Brain microvascular endothelial cell (primary cell): ENCODE results near the gene ACER3.

Source experiments
- DNase-seq: peaks from one replicate; pipeline ENCODE4 v3.0.0-alpha.2; 2020
- H3K27ac ChIP-seq: fragments of 250-450 bp; sonication (Bioruptor Pico); 2 replicates; pipeline ENCODE4 v1.5.1; 2020; ENCODE audit warnings: mild to moderate bottlenecking, moderate library complexity
- H3K27me3 ChIP-seq: fragments of 250-450 bp; sonication (Bioruptor Pico); replicated peaks from 2 replicates; pipeline ENCODE4 v1.5.1; 2020; ENCODE audit warnings: mild to moderate bottlenecking
- H3K36me3 ChIP-seq: fragments of 250-450 bp; sonication (Bioruptor Pico); replicated peaks from 2 replicates; pipeline ENCODE4 v1.5.1; 2020; ENCODE audit warnings: mild to moderate bottlenecking
- H3K4me3 ChIP-seq: 2 replicates; pipeline ENCODE4 v1.5.1; 2011; ENCODE audit warnings: low read depth, mild to moderate bottlenecking, control low read depth, low read length, moderate library complexity
- CTCF ChIP-seq: IDR thresholded peaks from 2 replicates; pipeline ENCODE4 v1.5.1; 2011; ENCODE audit warnings: low read depth, mild to moderate bottlenecking, moderate library complexity, low read length, control low read depth, inconsistent platforms; ENCODE audit errors: missing control alignments
- in situ Hi-C: cut with HindIII; loops from 2 replicates; pipeline ENCODE4 v1.10.0; 2017; ENCODE audit warnings: low sequenced_read_pairs, low pct_ligation_motif_present

ACER3 gene

DNA sequence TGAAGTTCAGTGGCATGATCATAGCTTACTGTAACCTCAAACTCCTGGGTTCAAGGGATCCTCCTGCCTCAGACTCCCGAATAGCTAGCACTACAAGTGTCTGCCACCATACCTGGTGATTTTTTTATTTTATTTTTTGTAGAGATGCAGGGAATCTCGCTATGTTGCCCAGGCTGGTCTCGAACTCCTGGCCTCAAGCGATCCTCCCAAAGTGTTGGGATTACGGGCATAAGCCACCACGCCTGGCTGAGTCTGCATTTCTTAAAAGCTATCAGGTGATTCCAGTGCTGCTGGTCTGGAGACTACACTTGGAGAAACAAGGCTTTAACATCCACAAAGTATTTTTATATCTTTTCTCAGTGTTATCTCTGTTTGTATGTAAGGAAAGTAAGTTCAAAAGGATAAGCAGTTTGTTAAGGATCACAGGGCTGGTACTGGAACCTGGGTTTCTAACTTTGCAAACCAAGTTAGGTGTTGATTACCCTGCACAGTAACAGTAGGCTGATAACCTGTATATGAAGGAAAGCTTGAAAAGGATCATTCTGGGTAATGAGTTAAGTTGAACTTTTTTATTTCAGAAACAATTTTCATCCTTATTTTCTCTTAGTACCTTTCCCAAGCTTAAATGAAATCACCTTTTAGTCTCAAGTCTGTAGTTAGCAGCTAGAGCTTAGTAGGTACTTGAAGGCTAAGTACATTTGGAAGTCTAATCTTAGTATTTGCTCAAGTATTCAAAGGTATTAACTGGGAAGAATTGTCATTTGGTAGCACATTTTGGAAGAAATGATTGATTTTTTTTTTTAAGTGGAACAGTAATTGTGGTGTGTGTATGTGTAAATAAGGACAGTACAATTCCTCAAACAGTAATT lies 12.5 kb downstream of the ACER3 start:
- no peak overlapping the region for H3K27ac ChIP-seq
- in situ Hi-C loops: no loop called here
- no peaks in the 10 kb centered on the region for H3K36me3 ChIP-seq
- no peak for DNase-seq
- no peak overlapping the region for H3K4me3 ChIP-seq
- TF ChIP-seq CTCF: no peak
- H3K27me3 ChIP-seq: no peaks in the 10 kb centered on the region

DNA sequence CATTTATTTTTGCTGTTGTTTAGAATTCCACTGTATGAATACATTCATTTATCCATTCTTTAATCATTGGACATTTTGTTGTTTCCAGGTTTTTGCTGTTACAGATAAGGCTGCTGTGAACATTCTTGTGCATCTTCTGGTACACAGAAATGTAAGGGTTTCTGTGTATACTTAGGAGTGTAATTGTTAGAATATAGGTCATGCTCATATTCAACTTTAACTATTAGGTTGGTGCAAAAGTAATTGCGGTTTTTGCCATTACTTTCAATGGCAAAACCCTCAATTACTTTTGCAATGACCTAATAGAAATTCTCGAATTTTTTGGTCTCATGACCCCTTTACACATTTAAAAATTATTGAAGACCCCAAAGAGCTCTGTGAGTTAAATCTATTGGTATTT lies 17.3 kb downstream of the ACER3 start:
- no peaks in the 10 kb centered on the region for H3K27me3 ChIP-seq
- no peak overlapping the region for H3K4me3 ChIP-seq
- no peak overlapping the region for H3K27ac ChIP-seq
- DNase-seq: no peak
- no peaks in the 10 kb centered on the region for H3K36me3 ChIP-seq
- TF ChIP-seq CTCF: no peak
- in situ Hi-C loops: no loop called here

GRCh38 chr11:76880314-76880713 lies 19.6 kb downstream of the ACER3 start:
- peak; percentile 58 for TF ChIP-seq CTCF
- DNase-seq: peak; percentile 31
- Histone ChIP-seq H3K36me3 (no peaks in the 10 kb centered on the region), H3K27me3 (no peaks in the 10 kb centered on the region), H3K4me3 (no peak overlapping the region), H3K27ac (no peak overlapping the region)
- in situ Hi-C loops: no loop called here

DNA sequence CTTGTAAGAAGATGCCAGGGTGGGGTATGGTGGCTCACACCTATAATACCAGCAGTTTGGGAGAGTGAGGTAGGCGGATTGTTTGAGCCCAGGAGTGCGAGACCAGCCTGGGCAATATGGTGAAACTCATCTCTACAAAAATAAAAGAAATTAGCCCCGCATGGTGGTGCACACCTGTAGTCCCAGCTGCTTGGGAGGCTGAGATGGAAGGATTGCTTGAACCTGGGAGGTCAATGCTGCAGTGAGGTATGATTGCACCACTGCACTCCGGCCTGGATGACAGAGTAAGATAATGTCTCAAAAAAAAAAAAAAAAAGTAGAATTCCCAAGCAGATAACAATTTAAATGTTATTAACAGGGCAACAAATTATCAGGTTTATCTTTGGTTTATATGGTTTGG lies 20.2 kb downstream of the ACER3 start:
- Histone ChIP-seq H3K27me3 (no peaks in the 10 kb centered on the region), H3K36me3 (no peaks in the 10 kb centered on the region), H3K27ac (no peak overlapping the region), H3K4me3 (no peak overlapping the region)
- DNase-seq: no peak
- TF ChIP-seq CTCF: no peak
- in situ Hi-C loops: no loop called here

DNA sequence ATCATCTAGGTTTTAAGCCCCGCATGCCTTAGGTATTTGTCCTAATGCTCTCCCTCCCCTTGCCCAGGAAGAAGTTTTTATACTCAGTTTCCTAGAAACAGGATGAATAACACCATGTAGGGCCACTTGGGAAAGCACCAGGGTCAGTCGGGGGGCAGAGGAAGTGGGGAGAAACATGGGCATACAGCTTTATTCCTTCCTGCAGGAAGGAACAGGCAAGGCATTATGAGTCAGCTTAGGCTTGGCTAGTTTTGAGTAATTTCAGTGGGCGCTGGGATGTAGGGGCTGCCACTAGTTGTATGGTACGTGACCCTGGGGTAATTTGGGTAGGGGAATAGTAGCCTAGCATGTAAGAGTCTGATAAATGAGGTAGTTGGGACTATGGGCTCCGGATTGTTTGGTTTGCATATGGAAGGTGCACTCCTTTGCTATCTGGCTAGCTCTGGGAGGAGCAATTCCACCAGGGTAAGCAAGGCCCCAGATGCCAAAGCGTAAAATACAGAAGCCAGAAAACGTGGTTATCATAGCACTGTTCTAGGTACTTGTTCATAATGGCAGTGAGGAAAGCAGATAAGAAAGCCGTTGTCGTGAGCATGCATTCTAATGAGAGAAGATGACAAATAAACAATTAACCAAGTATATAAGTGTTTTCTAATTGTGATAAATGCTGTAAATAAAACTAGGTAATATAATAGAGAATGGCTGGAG lies 24.8 kb downstream of the ACER3 start:
- in situ Hi-C loops: no loop called here
- Histone ChIP-seq H3K27ac (peak overlapping the region; percentile 34), H3K4me3 (no peak overlapping the region), H3K36me3 (no peaks in the 10 kb centered on the region), H3K27me3 (no peaks in the 10 kb centered on the region)
- no peak for TF ChIP-seq CTCF
- DNase-seq: peak; percentile 76
